ENCODE measurements around the gene GRPEL2.
"Not testable (repeated sequence)": the region's sequence is repeated elsewhere in the genome, so short reads cannot be mapped to it uniquely, and the experiment has no call there.

- not testable (repeated sequence) for TF ChIP-seq CTCF, POLR2A (IDR thresholded peaks at IDR 0.05)
Observed at GRCh38 chr5:149398747-149399266, 53.5 kb downstream of the GRPEL2 start.

All from esophagus squamous epithelium (tissue), 4 donors.